Tibial nerve (tissue), 3 donors: ENCODE measurements around the gene TNK2.

Experiments
- POLR2A ChIP-seq, 2 donors: fragments of 450-650 bp; IDR thresholded peaks; one replicate each; pipeline ENCODE4 v1.6.1; 2017; ENCODE audit warnings: antibody characterized with exemption in 2 of 2, mild to moderate bottlenecking in 2 of 2, moderate library complexity in 2 of 2
- TF ChIP-seq, protein P1 (sequence below), 5 experiments: fragments of 200-600 bp in 3 of 5; fragments of 450-650 bp in 2 of 5; sonication (generic) in 3 of 5; IDR thresholded peaks; one replicate each; pipeline ENCODE4 v1.5.1; 2016 to 2019; ENCODE audit warnings: antibody characterized with exemption in 5 of 5, mild to moderate bottlenecking in 3 of 5, moderate library complexity in 2 of 5

DNA sequence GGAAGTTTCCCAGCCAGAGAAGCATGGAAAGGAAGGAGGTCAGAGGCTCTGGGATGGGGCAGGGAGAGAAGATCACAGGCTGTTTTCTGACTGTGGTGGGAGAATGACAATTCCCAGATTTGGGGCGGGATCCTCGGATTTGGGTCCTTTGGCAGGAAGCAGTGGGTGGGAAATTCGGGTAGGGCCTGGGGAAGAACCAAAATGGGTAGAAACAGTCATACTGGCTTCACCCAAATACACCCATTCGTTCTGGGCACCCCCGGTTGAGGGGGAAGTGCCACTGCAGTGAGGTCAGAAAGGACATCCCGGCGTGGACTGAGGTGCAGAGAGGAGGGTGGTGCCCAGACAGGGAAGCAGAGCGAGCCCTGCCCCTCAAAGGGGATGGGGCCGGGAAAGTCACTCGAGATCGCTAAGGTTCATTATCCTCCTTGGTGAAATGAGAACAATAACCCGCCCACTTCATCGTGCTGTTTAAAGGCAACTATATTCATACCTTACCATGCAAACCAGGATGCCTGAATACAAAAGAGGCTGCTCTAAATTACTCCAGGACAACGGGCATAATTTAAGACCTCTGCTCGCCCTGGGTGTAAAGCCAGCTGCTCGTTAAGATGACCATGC, 28.8 kb downstream of the TNK2 start:
- no peak for TF ChIP-seq POLR2A (IDR thresholded peaks at IDR 0.05)
- TF ChIP-seq, protein P1, sequence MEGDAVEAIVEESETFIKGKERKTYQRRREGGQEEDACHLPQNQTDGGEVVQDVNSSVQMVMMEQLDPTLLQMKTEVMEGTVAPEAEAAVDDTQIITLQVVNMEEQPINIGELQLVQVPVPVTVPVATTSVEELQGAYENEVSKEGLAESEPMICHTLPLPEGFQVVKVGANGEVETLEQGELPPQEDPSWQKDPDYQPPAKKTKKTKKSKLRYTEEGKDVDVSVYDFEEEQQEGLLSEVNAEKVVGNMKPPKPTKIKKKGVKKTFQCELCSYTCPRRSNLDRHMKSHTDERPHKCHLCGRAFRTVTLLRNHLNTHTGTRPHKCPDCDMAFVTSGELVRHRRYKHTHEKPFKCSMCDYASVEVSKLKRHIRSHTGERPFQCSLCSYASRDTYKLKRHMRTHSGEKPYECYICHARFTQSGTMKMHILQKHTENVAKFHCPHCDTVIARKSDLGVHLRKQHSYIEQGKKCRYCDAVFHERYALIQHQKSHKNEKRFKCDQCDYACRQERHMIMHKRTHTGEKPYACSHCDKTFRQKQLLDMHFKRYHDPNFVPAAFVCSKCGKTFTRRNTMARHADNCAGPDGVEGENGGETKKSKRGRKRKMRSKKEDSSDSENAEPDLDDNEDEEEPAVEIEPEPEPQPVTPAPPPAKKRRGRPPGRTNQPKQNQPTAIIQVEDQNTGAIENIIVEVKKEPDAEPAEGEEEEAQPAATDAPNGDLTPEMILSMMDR (IDR thresholded peaks at IDR 0.05): no peak
